ENCODE measurements around the gene CSK. TPM values are rescaled to one million over a fixed set of nuclear protein-coding genes. Genes with fewer than 3 reads are reported as not detected.

CSK gene
- total RNA-seq, 1 experiment from 2014 or later: 49.2 TPM

- H3K36me3 Mint-ChIP-seq (ENCODE audit: insufficient read depth in 1 of 3, low read depth in 3 of 3): no peaks in the 10 kb centered on the region
- H2BK20ac ChIP-seq (ENCODE audit: low read depth, low read length, poor library complexity, severe bottlenecking): no peak overlapping the region
- H4K5ac ChIP-seq (ENCODE audit: insufficient read length, low read depth, low read length): no peak overlapping the region
- no peak for DNase-seq
- H3K9ac ChIP-seq (ENCODE audit: extremely low read depth, insufficient read length, low read length): no peak overlapping the region
- WGBS (ENCODE audit: extremely low coverage, insufficient read length, low lambda C conversion rate): no CpG with 5 or more reads among the region's 3 CpGs
- no peak overlapping the region for H2AK5ac ChIP-seq (ENCODE audit: insufficient read length, low read length)
- H4K8ac ChIP-seq (replicated peaks; ENCODE audit: insufficient read length, low read depth, low read length): no peak overlapping the region
- no peaks in the 10 kb centered on the region for H3K9me3 Mint-ChIP-seq
- no peak overlapping the region for H3K18ac ChIP-seq (ENCODE audit: insufficient read length, low read depth, low read length)
- H3K14ac ChIP-seq (ENCODE audit: insufficient read depth, low read length): no peak overlapping the region
- no peaks in the 10 kb centered on the region for H3K79me2 ChIP-seq (ENCODE audit: insufficient read depth, low read length)
- H2BK15ac ChIP-seq (ENCODE audit: low read depth, low read length): no peak overlapping the region
- H3K4me3 Mint-ChIP-seq: no peak overlapping the region
- H3K27me3 Mint-ChIP-seq (ENCODE audit: low read depth): peaks cover 56% of the 10 kb centered on the region
- H4K91ac ChIP-seq (ENCODE audit: insufficient read length, low read depth, low read length): no peak overlapping the region
- no peak overlapping the region for H3K56ac ChIP-seq (ENCODE audit: insufficient read length, low read depth, low read length)
- no peaks in the 10 kb centered on the region for H3K9me3 ChIP-seq (ENCODE audit: control insufficient read depth, low read depth, low read length)
- no peak overlapping the region for H2BK12ac ChIP-seq (ENCODE audit: insufficient read length, low read depth, low read length)
- H3K27ac Mint-ChIP-seq: no peak overlapping the region
- peaks cover 4 to 30% of the 10 kb centered on the region in 2 experiments; a peak in 3 of 4 replicates for H3K4me1 Mint-ChIP-seq
- no peaks in the 10 kb centered on the region for H3K4me1 ChIP-seq (ENCODE audit: insufficient read depth, low read length)
- no peak overlapping the region for H3T11ph ChIP-seq (ENCODE audit: low read length)
- peaks cover 10% of the 10 kb centered on the region; the same call in 1 of the 2 replicates for H3K27me3 ChIP-seq (ENCODE audit: insufficient read depth, low read length)
- no peak overlapping the region for H3K23ac ChIP-seq (ENCODE audit: insufficient read length, low read depth, low read length)
- no peaks in the 10 kb centered on the region for H3K23me2 ChIP-seq (ENCODE audit: insufficient read length, low read depth, low read length, poor library complexity, severe bottlenecking)
- no peak overlapping the region for H2BK120ac ChIP-seq (ENCODE audit: low read depth, low read length, poor library complexity, severe bottlenecking)
- H3K79me1 ChIP-seq (ENCODE audit: insufficient read depth, low read depth, low read length, poor library complexity, severe bottlenecking): no peaks in the 10 kb centered on the region
- no peak overlapping the region for H3K27ac ChIP-seq (ENCODE audit: insufficient read length, low read depth, low read length)
- no peak overlapping the region for H3K4me2 ChIP-seq (ENCODE audit: insufficient read depth, insufficient read length, low read length)
- H4K20me1 ChIP-seq (ENCODE audit: control insufficient read depth, insufficient read depth, insufficient read length): no peaks in the 10 kb centered on the region
- no peak overlapping the region for H3K4ac ChIP-seq (ENCODE audit: low read depth, low read length)
- no peak overlapping the region for H2BK5ac ChIP-seq (ENCODE audit: insufficient read length, low read length)
- no peak for TF ChIP-seq CTCF (conservative IDR thresholded peaks at IDR 0.05)
- H2AFZ ChIP-seq (ENCODE audit: low read length): no peak overlapping the region
These were observed 47.6 kb downstream of the CSK start for GRCh38 chr15:74829486-74829885.

Measured in H9 (cell line).